GM21423 (cell line): ENCODE measurements around the gene SARDH.
"Not testable (repeated sequence)": the region's sequence is repeated elsewhere in the genome, so short reads cannot be mapped to it uniquely, and the experiment has no call there.

Experiments
- ATAC-seq: cut with Tn5 transposase; IDR thresholded peaks from one replicate; pipeline ENCODE4 v1.9.1; 2021; ENCODE audit warnings: mild to moderate bottlenecking, moderate library complexity; ENCODE audit not compliant: unreplicated experiment

The SARDH gene

GRCh38 chr9:133777068-133777791 is 39.1 kb upstream of the SARDH start:
- ATAC-seq, result no peak

- no peak for ATAC-seq
These were observed 38.1 kb upstream of the SARDH start for GRCh38 chr9:133775951-133776905.

DNA sequence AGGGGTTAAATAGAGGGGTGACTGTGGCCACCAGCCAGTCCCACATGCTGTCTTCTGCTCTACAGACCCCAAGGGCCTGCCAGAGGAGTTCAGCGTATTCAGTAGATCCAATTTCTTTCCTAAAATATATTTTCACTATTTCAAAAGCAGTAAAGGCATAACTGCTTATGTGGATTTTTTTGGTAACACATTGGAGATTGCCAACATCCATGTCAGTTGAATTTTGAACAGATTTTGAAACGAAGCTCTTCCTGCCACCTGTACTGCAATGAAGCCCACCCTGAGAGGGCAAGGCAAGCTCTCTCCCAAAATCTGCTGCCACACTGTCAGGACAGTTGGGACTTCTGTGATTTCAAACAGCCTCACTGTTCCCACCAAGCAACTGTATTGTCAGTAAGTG is 37.1 kb upstream of the SARDH start:
- no peak for ATAC-seq

DNA sequence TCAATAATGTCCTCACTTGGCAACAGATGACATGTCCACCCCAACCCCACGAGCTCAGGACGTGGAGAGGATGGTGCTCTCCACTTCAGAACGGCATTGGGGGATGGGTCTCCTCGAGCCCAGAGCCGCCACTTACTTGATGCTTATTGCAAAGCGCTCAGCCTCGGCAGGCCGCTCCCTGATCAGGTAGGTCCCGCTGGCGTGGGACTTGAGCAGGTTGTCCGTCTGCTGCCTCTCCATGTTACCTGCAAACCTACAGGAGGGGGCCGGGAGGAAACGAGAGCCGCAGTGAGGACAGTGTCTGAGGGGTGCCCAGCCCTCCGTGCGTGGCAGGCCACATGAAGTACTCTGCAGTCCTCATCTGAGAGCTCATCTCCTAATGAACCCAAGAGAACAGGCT is 36.6 kb upstream of the SARDH start:
- ATAC-seq, result no peak

GRCh38 chr9:133773889-133774655 is 35.9 kb upstream of the SARDH start:
- no peak for ATAC-seq

GRCh38 chr9:133772581-133772980 is 34.4 kb upstream of the SARDH start:
- ATAC-seq, result no peak

- no peak for ATAC-seq
These were observed 33.6 kb upstream of the SARDH start for GRCh38 chr9:133771486-133772482.

GRCh38 chr9:133770076-133770777 is 32.1 kb upstream of the SARDH start:
- ATAC-seq, result no peak

- ATAC-seq, result no peak
These were observed 31.4 kb upstream of the SARDH start for GRCh38 chr9:133769511-133770075.

- no peak for ATAC-seq
These were observed 30.8 kb upstream of the SARDH start for GRCh38 chr9:133768859-133769510.

GRCh38 chr9:133768371-133768858 is 30.3 kb upstream of the SARDH start:
- no peak for ATAC-seq

GRCh38 chr9:133767625-133768024 is 29.5 kb upstream of the SARDH start:
- ATAC-seq, result no peak

DNA sequence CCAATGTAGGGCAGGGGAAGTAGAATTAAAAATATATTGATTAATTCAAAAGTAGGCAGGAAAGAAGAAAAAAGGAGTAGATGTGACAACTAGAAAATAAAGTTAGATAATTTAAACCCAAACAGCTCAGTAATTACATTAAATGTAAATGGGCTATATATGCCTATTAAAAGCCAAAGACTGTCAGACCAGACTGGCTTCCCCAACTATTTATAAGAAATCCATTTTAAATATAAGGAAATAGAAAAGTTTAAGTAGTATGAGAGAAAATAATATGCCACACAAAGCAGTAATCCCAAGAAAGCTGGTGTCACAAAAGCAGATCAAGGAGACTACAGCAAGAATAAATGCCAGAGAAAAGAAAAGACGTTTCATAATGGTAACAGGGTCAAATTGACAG is 28.9 kb upstream of the SARDH start:
- no peak for ATAC-seq

DNA sequence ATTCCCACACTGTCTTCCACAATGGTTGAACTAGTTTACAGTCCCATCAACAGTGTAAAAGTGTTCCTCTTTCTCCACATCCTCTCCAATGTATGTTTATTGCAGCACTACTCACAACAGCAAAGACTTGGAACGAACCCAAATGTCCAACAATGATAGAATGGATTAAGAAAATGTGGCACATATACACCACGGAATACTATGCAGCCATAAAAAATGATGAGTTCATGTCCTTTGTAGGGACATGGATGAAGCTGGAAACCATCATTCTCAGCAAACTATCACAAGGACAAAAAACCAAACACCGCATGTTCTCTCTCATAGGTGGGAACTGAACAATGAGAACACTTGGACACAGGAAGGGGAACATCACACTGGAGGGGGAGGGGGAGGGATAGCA is 28.1 kb upstream of the SARDH start:
- ATAC-seq, result not testable (repeated sequence)

- ATAC-seq, result no peak
These were observed 25.4 kb upstream of the SARDH start for GRCh38 chr9:133763272-133764183.

DNA sequence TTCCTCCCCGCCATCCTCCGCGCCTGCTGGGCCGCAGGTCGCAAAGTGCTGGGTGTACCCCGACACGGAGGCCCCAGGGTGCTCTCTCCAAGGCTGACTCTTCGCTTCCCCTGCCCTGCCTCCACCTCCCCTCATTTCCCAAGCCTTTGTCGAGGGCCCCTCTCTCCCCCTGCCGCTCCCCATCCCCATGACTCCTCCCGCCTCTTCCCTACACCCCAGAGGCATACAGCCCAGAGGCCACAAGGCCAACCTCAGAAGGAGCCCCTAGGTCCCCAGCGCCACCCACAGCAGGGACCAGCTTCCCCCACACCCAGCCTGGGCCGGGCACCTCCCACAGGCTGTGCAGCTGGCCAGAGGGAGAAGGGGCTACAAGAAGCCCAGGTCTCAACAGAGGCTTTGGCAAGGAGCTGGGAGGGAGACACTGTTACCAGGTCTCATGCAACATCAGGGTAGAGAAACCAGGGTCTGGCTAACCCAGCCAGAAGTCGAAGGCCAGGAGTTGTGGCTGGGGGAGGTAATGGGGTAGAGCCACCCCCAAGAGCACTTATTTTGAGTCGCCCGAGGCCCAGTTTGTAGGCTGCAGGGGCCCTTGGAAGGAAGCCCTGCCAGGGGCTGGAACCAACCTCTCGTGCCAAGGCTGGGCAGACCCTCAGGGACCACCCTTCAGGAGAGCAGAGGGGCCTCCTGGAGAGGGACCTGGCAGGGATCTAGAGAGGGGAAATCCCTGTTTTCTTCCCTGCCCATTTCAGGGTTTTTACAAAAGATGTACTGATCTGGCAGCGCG is 24.5 kb upstream of the SARDH start:
- no peak for ATAC-seq
